Muscle of leg (tissue), 11 donors: ENCODE measurements around the gene PRDX6. TPM values are rescaled to one million over a fixed set of nuclear protein-coding genes. Genes with fewer than 3 reads are reported as not detected.
"Not testable (repeated sequence)": the region's sequence is repeated elsewhere in the genome, so short reads cannot be mapped to it uniquely, and the experiment has no call there.

ENCODE experiments used
- DNase-seq: peaks from one replicate; pipeline ENCODE4 v3.0.0; 2013
- H3K27ac ChIP-seq: one replicate; pipeline ENCODE4 v1.5.1; 2013; ENCODE audit warnings: mild to moderate bottlenecking, low read length, control low read depth
- H3K27me3 ChIP-seq: one replicate; pipeline ENCODE4 v1.6.1; 2013; ENCODE audit warnings: low read length; ENCODE audit not compliant: control insufficient read depth, insufficient read depth
- H3K36me3 ChIP-seq: one replicate; pipeline ENCODE4 v1.6.1; 2013; ENCODE audit warnings: low read length; ENCODE audit not compliant: control insufficient read depth, insufficient read depth
- H3K4me1 ChIP-seq: one replicate; pipeline ENCODE4 v1.6.1; 2013; ENCODE audit warnings: low read length; ENCODE audit not compliant: control insufficient read depth, insufficient read depth
- H3K4me3 ChIP-seq: one replicate; pipeline ENCODE4 v1.5.1; 2013; ENCODE audit warnings: low read length, control low read depth
- H3K9me3 ChIP-seq: replicated peaks from 2 replicates; pipeline ENCODE4 v1.6.1; 2013; ENCODE audit warnings: low read depth, low read length; ENCODE audit not compliant: control insufficient read depth
- WGBS: methylation state at CpG from one replicate; pipeline ENCODE4 v1.1.5; 2013; ENCODE audit warnings: missing lambda C conversion rate; ENCODE audit not compliant: insufficient coverage; 5-methylcytosine and 5-hydroxymethylcytosine counted together
- polyA plus RNA-seq, 8 donors: library from polyadenylated mRNA; unstranded; fragments of 120-200 nt; gene quantifications; one replicate each; pipeline versions ENCODE4 v1.2.1 to v1.2.3, GENCODE V29; 2013; ENCODE audit warnings: inconsistent platforms in 1 of 8, low replicate concordance in 1 of 8; ENCODE audit not compliant: insufficient read length in 8 of 8, insufficient read depth in 1 of 8
- total RNA-seq: library from RNA; stranded (reverse); fragments of 120-200 nt; gene quantifications from one replicate; pipeline ENCODE4 v1.2.4, GENCODE V29; 2013

Gene PRDX6
- total and polyA plus RNA-seq, 9 donors: 370 to 753 (median 541) TPM

DNA sequence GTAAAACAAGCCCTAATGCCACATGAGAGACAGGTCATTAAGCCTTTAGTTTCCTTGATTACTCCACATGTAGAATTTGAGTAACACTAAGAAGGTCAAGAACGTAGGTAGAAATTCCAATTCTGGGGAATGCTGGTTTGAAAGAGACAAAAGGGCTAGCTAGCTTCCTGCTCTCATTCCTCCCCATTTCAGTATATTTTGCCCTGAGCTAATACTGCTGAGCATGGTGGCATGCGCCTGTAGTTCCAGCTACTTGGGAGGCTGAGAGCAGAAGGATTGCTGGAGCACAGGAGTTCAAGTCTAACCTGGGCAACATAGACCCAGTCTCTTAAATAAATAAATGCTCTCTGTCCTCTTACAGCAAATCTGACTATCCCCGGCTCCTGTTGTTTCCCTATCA is 12.8 kb downstream of the PRDX6 start:
- no peak overlapping the region for H3K27ac ChIP-seq
- H3K9me3 ChIP-seq: peaks cover 3% of the 10 kb centered on the region
- no peak for DNase-seq
- H3K27me3 ChIP-seq: no peaks in the 10 kb centered on the region
- 100% methylated on average over 1 of the region's 3 CpGs for WGBS
- H3K36me3 ChIP-seq: peaks cover 29% of the 10 kb centered on the region
- H3K4me3 ChIP-seq: no peak overlapping the region
- no peaks in the 10 kb centered on the region for H3K4me1 ChIP-seq

GRCh38 chr1:173491508-173491907 is 14.4 kb downstream of the PRDX6 start:
- peaks cover 3% of the 10 kb centered on the region for H3K9me3 ChIP-seq
- DNase-seq: no peak
- H3K4me3 ChIP-seq: no peak overlapping the region
- H3K36me3 ChIP-seq: peaks cover 19% of the 10 kb centered on the region
- WGBS: 100% methylated on average over 2 of the region's 2 CpGs
- no peaks in the 10 kb centered on the region for H3K27me3 ChIP-seq
- no peaks in the 10 kb centered on the region for H3K4me1 ChIP-seq
- no peak overlapping the region for H3K27ac ChIP-seq

DNA sequence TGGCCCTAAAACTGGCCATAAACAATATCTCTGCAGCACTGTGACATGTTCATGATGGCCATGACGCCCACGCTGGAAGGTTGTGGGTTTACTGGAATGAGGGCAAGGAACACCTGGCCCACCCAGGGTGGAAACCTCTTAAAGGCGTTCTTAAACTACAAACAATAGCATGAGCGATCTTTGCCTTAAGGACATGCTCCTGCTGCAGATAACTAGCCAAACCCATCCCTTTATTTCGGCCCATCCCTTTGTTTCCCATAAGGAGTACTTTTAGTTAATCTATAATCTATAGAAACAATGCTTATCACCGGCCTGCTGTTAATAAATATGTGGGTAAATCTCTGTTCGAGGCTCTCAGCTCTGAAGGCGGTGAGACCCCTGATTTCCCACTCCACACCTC is 16.0 kb downstream of the PRDX6 start:
- H3K36me3 ChIP-seq, H3K4me3 ChIP-seq, H3K27me3 ChIP-seq, H3K4me1 ChIP-seq, DNase-seq, H3K27ac ChIP-seq, H3K9me3 ChIP-seq: not testable (repeated sequence)
- no CpG with 5 or more reads among the region's 8 CpGs for WGBS

- Histone ChIP-seq H3K4me1 (no peaks in the 10 kb centered on the region), H3K36me3 (no peaks in the 10 kb centered on the region), H3K27me3 (no peaks in the 10 kb centered on the region), H3K4me3 (no peak overlapping the region), H3K27ac (no peak overlapping the region), H3K9me3 (peaks cover 6% of the 10 kb centered on the region)
- no CpG with 5 or more reads among the region's 8 CpGs for WGBS
- no peak for DNase-seq
Observed at GRCh38 chr1:173495609-173496267, 18.6 kb downstream of the PRDX6 start.

DNA sequence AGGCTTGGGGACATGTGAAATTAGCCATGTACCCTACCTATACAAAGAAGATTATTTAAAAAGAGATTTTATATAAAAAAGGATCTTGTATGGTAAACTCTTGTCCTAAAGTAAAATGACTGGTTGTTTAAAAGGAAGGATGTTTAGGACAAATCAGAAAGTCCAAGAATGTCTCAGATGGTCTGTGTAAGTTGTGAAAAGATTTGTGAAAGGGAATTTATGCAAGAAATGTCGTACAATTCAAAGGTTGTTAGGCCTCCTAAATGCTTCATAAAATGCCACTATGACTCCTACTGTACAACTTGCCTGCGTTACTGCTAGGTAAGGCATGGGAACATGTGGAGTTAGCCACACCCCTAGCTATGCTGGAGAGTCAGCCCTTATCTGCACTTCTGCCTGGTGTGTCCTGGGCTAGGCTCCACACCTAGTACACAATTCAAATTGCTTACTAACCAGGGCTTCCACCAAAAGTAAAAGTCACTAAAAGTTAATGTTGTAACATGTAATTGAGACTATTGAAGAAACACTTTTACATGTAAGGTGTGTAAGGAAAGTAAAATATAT is 19.7 kb downstream of the PRDX6 start:
- 100% methylated on average over 1 of the region's 2 CpGs for WGBS
- no peaks in the 10 kb centered on the region for H3K36me3 ChIP-seq
- no peak overlapping the region for H3K27ac ChIP-seq
- DNase-seq: no peak
- no peaks in the 10 kb centered on the region for H3K27me3 ChIP-seq
- H3K9me3 ChIP-seq: peaks cover 6% of the 10 kb centered on the region
- H3K4me1 ChIP-seq: no peaks in the 10 kb centered on the region
- no peak overlapping the region for H3K4me3 ChIP-seq

DNA sequence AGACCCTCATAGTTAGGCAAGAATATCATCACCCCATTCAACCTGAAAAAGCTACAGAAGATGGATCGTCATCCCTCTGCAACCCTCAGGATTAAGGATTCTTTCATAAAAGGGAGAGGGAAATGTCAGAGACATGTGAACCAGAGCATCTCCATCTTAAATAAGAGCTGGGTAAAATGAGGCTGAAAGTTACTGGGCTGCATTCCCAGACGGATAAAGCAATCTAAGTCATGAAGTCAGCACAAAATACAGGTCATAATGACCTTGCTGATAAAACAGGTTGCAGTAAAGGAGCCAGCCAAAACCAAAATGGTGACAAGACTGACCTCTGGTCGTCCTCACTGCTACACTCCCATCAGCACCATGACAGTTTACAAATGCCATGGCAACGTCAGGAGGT is 22.6 kb downstream of the PRDX6 start:
- H3K27ac ChIP-seq: no peak overlapping the region
- WGBS: 71% methylated on average over 1 of the region's 4 CpGs
- H3K4me1 ChIP-seq: no peaks in the 10 kb centered on the region
- no peak for DNase-seq
- peaks cover 3% of the 10 kb centered on the region for H3K9me3 ChIP-seq
- H3K36me3 ChIP-seq: no peaks in the 10 kb centered on the region
- no peak overlapping the region for H3K4me3 ChIP-seq
- no peaks in the 10 kb centered on the region for H3K27me3 ChIP-seq

- no peaks in the 10 kb centered on the region for H3K9me3 ChIP-seq
- H3K27me3 ChIP-seq: no peaks in the 10 kb centered on the region
- no peak overlapping the region for H3K27ac ChIP-seq
- WGBS: no CpG with 5 or more reads among the region's 1 CpG
- no peaks in the 10 kb centered on the region for H3K36me3 ChIP-seq
- DNase-seq: no peak
- H3K4me3 ChIP-seq: no peak overlapping the region
- no peaks in the 10 kb centered on the region for H3K4me1 ChIP-seq
Observed at GRCh38 chr1:173502104-173502503, 25.0 kb downstream of the PRDX6 start.

- Histone ChIP-seq H3K27ac (no peak overlapping the region), H3K36me3 (no peaks in the 10 kb centered on the region), H3K27me3 (no peaks in the 10 kb centered on the region), H3K9me3 (no peaks in the 10 kb centered on the region), H3K4me3 (no peak overlapping the region), H3K4me1 (no peaks in the 10 kb centered on the region)
- 20% methylated on average over 1 of the region's 4 CpGs for WGBS
- DNase-seq: no peak
Observed at GRCh38 chr1:173503391-173503790, 26.3 kb downstream of the PRDX6 start.

- H3K27me3 ChIP-seq: no peaks in the 10 kb centered on the region
- H3K4me1 ChIP-seq: no peaks in the 10 kb centered on the region
- no peaks in the 10 kb centered on the region for H3K36me3 ChIP-seq
- no peak overlapping the region for H3K27ac ChIP-seq
- WGBS: no CpG with 5 or more reads among the region's 4 CpGs
- no peak overlapping the region for H3K4me3 ChIP-seq
- DNase-seq: no peak
- no peaks in the 10 kb centered on the region for H3K9me3 ChIP-seq
Observed at GRCh38 chr1:173504268-173504667, 27.1 kb downstream of the PRDX6 start.

GRCh38 chr1:173505391-173505790 is 28.3 kb downstream of the PRDX6 start:
- DNase-seq: no peak
- Histone ChIP-seq H3K4me1 (no peaks in the 10 kb centered on the region), H3K9me3 (no peaks in the 10 kb centered on the region), H3K27me3 (no peaks in the 10 kb centered on the region), H3K4me3 (no peak overlapping the region), H3K27ac (no peak overlapping the region), H3K36me3 (no peaks in the 10 kb centered on the region)

DNA sequence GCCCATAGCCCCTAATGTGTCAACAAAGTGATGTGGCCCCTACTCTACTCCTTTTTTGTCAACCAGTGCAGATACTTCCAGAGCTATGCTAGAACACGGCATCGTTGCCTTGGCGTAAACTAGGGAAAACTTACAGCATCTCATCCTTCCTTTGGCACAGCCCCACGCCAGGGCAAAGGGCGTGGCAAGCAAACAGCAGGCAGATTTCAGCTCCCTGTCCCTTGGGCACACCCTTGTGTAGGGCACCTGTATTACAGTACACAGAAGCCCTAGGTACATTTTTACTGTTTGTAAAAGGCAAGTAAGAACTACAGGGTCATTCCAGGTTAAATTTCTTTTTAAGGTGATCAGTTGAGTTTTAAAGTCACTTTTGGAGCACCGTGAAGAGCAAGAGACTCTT is 29.3 kb downstream of the PRDX6 start:
- no peak for DNase-seq
- H3K27me3 ChIP-seq: no peaks in the 10 kb centered on the region
- WGBS: 100% methylated on average over 3 of the region's 6 CpGs
- no peaks in the 10 kb centered on the region for H3K9me3 ChIP-seq
- no peaks in the 10 kb centered on the region for H3K4me1 ChIP-seq
- no peaks in the 10 kb centered on the region for H3K36me3 ChIP-seq
- no peak overlapping the region for H3K27ac ChIP-seq
- no peak overlapping the region for H3K4me3 ChIP-seq
